K562 (cell line): Measurements from ENCODE around the gene ACVR2B. TPM values are rescaled to one million over a fixed set of nuclear protein-coding genes. Genes with fewer than 3 reads are reported as not detected.

Source experiments
- ATAC-seq: fragments of 200-7000 bp; cut with Tn5 transposase; 3 replicates; pipeline ENCODE4 v1.9.1; 2020; ENCODE audit warnings: moderate library complexity
- BruUV-seq: library from RNA; stranded (reverse); fragments of 400-500 nt; replicated peaks from 2 replicates; lab custom pipeline; 2021; lab: Mats Ljungman, UMichigan
- CTCF ChIA-PET: fragments of 300-600 bp; formaldehyde crosslinking; extraction: SDS; loops from one replicate; lab custom pipeline; 2021; ENCODE audit warnings: low intra/inter-chr PET ratio; lab: Yijun Ruan, JAX
- POLR2A ChIA-PET: fragments of 300-600, 350-650 bp; sonication (Branson Sonifier 250); formaldehyde crosslinking; extraction: SDS; loops from one replicate; lab custom pipeline; 2021; ENCODE audit warnings: antibody characterized with exemption, inconsistent platforms; lab: Yijun Ruan, JAX
- DNase-seq, 4 experiments: peaks; one replicate each; pipeline versions ENCODE4 v3.0.0 to v3.0.0-alpha.2; 2011 to 2018; ENCODE audit warnings: low spot score in 3 of 4, mixed read lengths in 3 of 4; ENCODE audit errors: extremely low read depth in 1 of 4
- FAIRE-seq: peaks from 2 replicates; lab custom pipeline; 2011; peaks lifted over from hg19 to GRCh38; lab: Jason Lieb, UNC
- H2AFZ ChIP-seq: 2 replicates; pipeline ENCODE4 v1.6.0; 2011; ENCODE audit warnings: low read depth, low read length, control low read depth, inconsistent platforms
- H3K27ac ChIP-seq: fragments of 200-600 bp; 3 replicates; pipeline ENCODE4 v1.8.0; 2011; ENCODE audit warnings: low read depth, mild to moderate bottlenecking, control low read depth, inconsistent platforms, low read length, moderate library complexity, mixed read lengths; ENCODE audit errors: extremely low read depth
- H3K27me3 ChIP-seq, 2 experiments: fragments of 300-600 bp in 1 of 2; 2 replicates in 1 of 2; 3 replicates in 1 of 2; pipeline versions ENCODE4 v1.6.0 to v1.8.0; 2011; ENCODE audit warnings: inconsistent platforms in 2 of 2, low read length in 2 of 2, mild to moderate bottlenecking in 1 of 2, mixed read lengths in 1 of 2, moderate library complexity in 1 of 2; ENCODE audit not compliant: control insufficient read depth in 2 of 2, insufficient read depth in 2 of 2
- H3K36me3 ChIP-seq: fragments of 300-600 bp; 3 replicates; pipeline ENCODE4 v1.8.0; 2011; ENCODE audit warnings: mild to moderate bottlenecking, low read length, inconsistent platforms; ENCODE audit not compliant: control insufficient read depth, insufficient read depth
- H3K4me1 ChIP-seq, 2 experiments: fragments of 200-600 bp in 1 of 2; replicated peaks in 1 of 2; 2 replicates in 1 of 2; 3 replicates in 1 of 2; pipeline versions ENCODE4 v1.5.1 to v1.8.0; 2011; ENCODE audit warnings: inconsistent platforms in 2 of 2, low read length in 2 of 2, mild to moderate bottlenecking in 1 of 2, mixed read lengths in 1 of 2, moderate library complexity in 1 of 2; ENCODE audit not compliant: control insufficient read depth in 2 of 2, insufficient read depth in 2 of 2
- H3K4me2 ChIP-seq: 2 replicates; pipeline ENCODE4 v1.6.1; 2011; ENCODE audit warnings: low read length, control low read depth, inconsistent platforms, mixed read lengths; ENCODE audit not compliant: insufficient read depth
- H3K4me3 ChIP-seq: fragments of 200-600 bp; sonication (generic), shearing (Covaris generic); 2 replicates; pipeline ENCODE4 v1.5.1; 2016; ENCODE audit warnings: control low read depth, inconsistent platforms
- H3K79me2 ChIP-seq: fragments of 200-600 bp; 3 replicates; pipeline ENCODE4 v1.8.0; 2011; ENCODE audit warnings: low read length, inconsistent platforms; ENCODE audit not compliant: control insufficient read depth, insufficient read depth
- H3K9ac ChIP-seq, 2 experiments: 2 replicates each; pipeline versions ENCODE4 v1.6.0 to v1.6.1; 2011; ENCODE audit warnings: low read depth in 2 of 2, low read length in 2 of 2, control low read depth in 1 of 2, inconsistent platforms in 1 of 2, mild to moderate bottlenecking in 1 of 2, mixed read lengths in 1 of 2; ENCODE audit not compliant: insufficient read depth in 1 of 2
- H3K9me1 ChIP-seq: one replicate; pipeline ENCODE4 v1.6.0; 2011; ENCODE audit warnings: inconsistent platforms, mild to moderate bottlenecking, low read length, moderate library complexity; ENCODE audit not compliant: control insufficient read depth, insufficient read depth
- H3K9me3 ChIP-seq: replicated peaks from 2 replicates; pipeline ENCODE4 v1.5.1; 2011; ENCODE audit warnings: low read depth, low read length, inconsistent platforms; ENCODE audit not compliant: control insufficient read depth, insufficient read depth
- H4K20me1 ChIP-seq: replicated peaks from 2 replicates; pipeline ENCODE4 v1.6.1; 2011; ENCODE audit warnings: low read length, inconsistent platforms, mixed read lengths; ENCODE audit not compliant: control insufficient read depth, insufficient read depth
- CEBPG ChIP-seq, 3 experiments: fragments of 200-800 bp in 1 of 3; sonication (Bioruptor generic) in 1 of 3; sonication (generic) in 1 of 3; formaldehyde crosslinking in 1 of 3; IDR thresholded peaks in 2 of 3; conservative IDR thresholded peaks in 1 of 3; 2 replicates each; pipeline versions ENCODE4 v1.6.1 to v1.8.0; 2016 to 2022; ENCODE audit warnings: missing compliant biosample characterization in 2 of 3, missing genetic modification characterization in 2 of 3, mild to moderate bottlenecking in 1 of 3, missing genetic modification reagents in 1 of 3
- MEIS2 ChIP-seq: fragments of 450-650 bp; IDR thresholded peaks from 2 replicates; pipeline ENCODE4 v1.6.1; 2014; ENCODE audit warnings: mild to moderate bottlenecking; ENCODE audit not compliant: partially characterized antibody
- MYBL2 ChIP-seq, 2 experiments: fragments of 450-650 bp in 1 of 2; sonication (generic) in 1 of 2; formaldehyde crosslinking in 1 of 2; IDR thresholded peaks; 2 replicates each; pipeline versions ENCODE4 v1.6.1 to v1.8.1; 2017 to 2022; ENCODE audit warnings: borderline replicate concordance in 1 of 2, inconsistent platforms in 1 of 2, low read depth in 1 of 2, mild to moderate bottlenecking in 1 of 2, missing genetic modification reagents in 1 of 2, moderate library complexity in 1 of 2
- NFYB ChIP-seq: IDR thresholded peaks from 2 replicates; pipeline ENCODE4 v1.6.1; 2011; ENCODE audit warnings: mild to moderate bottlenecking, moderate library complexity; ENCODE audit not compliant: insufficient read length; ENCODE audit errors: extremely low read depth
- SIN3A ChIP-seq, 2 experiments: fragments of 150-350 bp in 1 of 2; IDR thresholded peaks; 2 replicates each; pipeline ENCODE4 v1.6.1; 2011 to 2016; ENCODE audit warnings: borderline replicate concordance in 2 of 2, low read depth in 2 of 2, low read length in 2 of 2, mild to moderate bottlenecking in 2 of 2, moderate library complexity in 2 of 2; ENCODE audit not compliant: control insufficient read depth in 1 of 2
- TAF1 ChIP-seq: IDR thresholded peaks from 2 replicates; pipeline ENCODE4 v1.6.1; 2011; ENCODE audit warnings: mild to moderate bottlenecking, low read length, moderate library complexity; ENCODE audit not compliant: insufficient read depth, control insufficient read depth, severe bottlenecking; ENCODE audit errors: extremely low read depth
- WGBS: fragments of 100-300 bp; shearing (Covaris generic); methylation state at CpG from one replicate; pipeline ENCODE4 v1.1.6; 2016; ENCODE audit warnings: low coverage, mixed read lengths; ENCODE audit not compliant: insufficient coverage; ENCODE audit errors: missing lambda C conversion rate; 5-methylcytosine and 5-hydroxymethylcytosine counted together
- in situ Hi-C: fragments of 300-500 bp; cut with MboI; formaldehyde crosslinking; loops from 4 replicates; pipeline ENCODE4 v1.15.0; 2018; ENCODE audit warnings: inconsistent platforms, mixed read lengths
- intact Hi-C: fragments of 100-400 bp; cut with micrococcal nuclease; formaldehyde crosslinking; loops from 2 replicates; pipeline ENCODE4 v1.14.2; 2022
- polyA plus RNA-seq, 8 experiments: library from polyadenylated mRNA; depleted of rRNA in 4 of 8; stranded (reverse) in 5 of 8; unstranded in 3 of 8; fragments of >200 nt; fragmentation: Nextera tagmentation in 2 of 8; fragmentation: Illumina TruSeq in 1 of 8; extraction: Ambion mirVana in 2 of 8; extraction: Trizol in 1 of 8; gene quantifications; 2 replicates each; pipeline versions ENCODE4 v1.2.1 to v1.2.3, GENCODE V29; 2011 to 2014; ENCODE audit warnings: inconsistent platforms in 1 of 8, missing spikeins in 1 of 8
- total RNA-seq, 7 experiments: library from RNA; depleted of rRNA in 6 of 7; stranded (reverse); fragments of >200 nt in 6 of 7; fragmentation: Illumina TruSeq in 2 of 7; extraction: Trizol in 2 of 7; gene quantifications; 2 replicates each; pipeline versions ENCODE4 v1.2.1 to v1.2.3, GENCODE V29; 2011 to 2021; ENCODE audit warnings: low replicate concordance in 1 of 7
- TF ChIP-seq, protein P1 (sequence below), 2 experiments: IDR thresholded peaks in 1 of 2; conservative IDR thresholded peaks in 1 of 2; 2 replicates each; pipeline ENCODE4 v1.6.1; 2016; ENCODE audit warnings: low read depth in 2 of 2, mild to moderate bottlenecking in 1 of 2, missing compliant biosample characterization in 1 of 2, missing genetic modification characterization in 1 of 2, moderate library complexity in 1 of 2
- TF ChIP-seq, protein P2 (sequence below): sonication (generic); IDR thresholded peaks from 2 replicates; pipeline ENCODE4 v1.6.1; 2016
- TF ChIP-seq, protein P3 (sequence below): fragments of 250-450 bp; sonication (Bioruptor Pico); IDR thresholded peaks from 2 replicates; pipeline ENCODE4 v1.4.0; 2020

The ACVR2B gene
- total and polyA plus RNA-seq, 9 of the 15 experiments (the other 6 are each of a cell fraction or from before 2014, with no cell fraction given), result 1.8 to 23.7 (median 7.1) TPM

DNA sequence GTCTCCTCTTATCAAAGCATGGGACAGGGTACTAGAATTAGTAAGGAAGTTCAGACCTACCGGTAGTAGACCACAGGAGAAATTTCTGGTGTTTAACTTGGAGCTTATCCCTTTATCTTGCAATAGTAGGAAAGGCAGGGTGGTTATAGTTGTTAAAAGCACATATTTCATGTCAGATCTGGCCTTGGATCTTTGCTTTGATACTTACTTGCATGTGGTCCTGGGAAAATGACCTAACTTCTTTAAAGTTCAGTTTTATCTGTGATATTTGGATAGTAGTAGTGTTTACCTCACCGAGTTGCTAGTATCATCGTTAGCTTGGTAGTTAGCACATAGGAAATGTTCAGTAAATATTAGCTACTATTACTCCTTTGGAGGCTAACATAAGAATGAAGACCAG is 57.9 kb downstream of the ACVR2B start:
- 45% methylated on average over 3 of the region's 3 CpGs for WGBS
- Histone ChIP-seq H3K36me3 (peaks cover 24% of the 10 kb centered on the region), H3K9me3 (no peaks in the 10 kb centered on the region), H3K27ac (no peak overlapping the region), H4K20me1 (no peaks in the 10 kb centered on the region), H3K9ac (no peak overlapping the region), H3K9me1 (no peaks in the 10 kb centered on the region), H3K79me2 (no peaks in the 10 kb centered on the region), H3K4me2 (no peak overlapping the region), H3K4me1 (no peaks in the 10 kb centered on the region), H2AFZ (no peak overlapping the region), H3K4me3 (no peak overlapping the region), H3K27me3 (no peaks in the 10 kb centered on the region)
- intact Hi-C loops, result no loop called here
- CTCF ChIA-PET, result no interaction called here
- no TSS peak for BruUV-seq
- no peak for DNase-seq
- no peak for ATAC-seq
- in situ Hi-C loops, result no loop called here
- no peak for FAIRE-seq
- POLR2A ChIA-PET, result interaction anchor here (1.0 to 1.1 kb wide), 2 partner anchors 21 to 102 kb away, joined by 3 to 5 read pairs; no protein-coding TSS in a partner anchor
- TF ChIP-seq, protein P1, sequence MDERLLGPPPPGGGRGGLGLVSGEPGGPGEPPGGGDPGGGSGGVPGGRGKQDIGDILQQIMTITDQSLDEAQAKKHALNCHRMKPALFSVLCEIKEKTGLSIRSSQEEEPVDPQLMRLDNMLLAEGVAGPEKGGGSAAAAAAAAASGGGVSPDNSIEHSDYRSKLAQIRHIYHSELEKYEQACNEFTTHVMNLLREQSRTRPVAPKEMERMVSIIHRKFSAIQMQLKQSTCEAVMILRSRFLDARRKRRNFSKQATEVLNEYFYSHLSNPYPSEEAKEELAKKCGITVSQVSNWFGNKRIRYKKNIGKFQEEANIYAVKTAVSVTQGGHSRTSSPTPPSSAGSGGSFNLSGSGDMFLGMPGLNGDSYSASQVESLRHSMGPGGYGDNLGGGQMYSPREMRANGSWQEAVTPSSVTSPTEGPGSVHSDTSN (CRISPR knock-in tag; IDR thresholded peaks at IDR 0.05; ENCODE audit: low read depth), result no peak
- TF ChIP-seq, protein P1 (tag; conservative IDR thresholded peaks at IDR 0.05; ENCODE audit: low read depth), result 0 out of 2 replicates have a peak, but pooled peaks have one; percentile 36
- TF ChIP-seq SIN3A (IDR thresholded peaks at IDR 0.05; ENCODE audit: borderline replicate concordance in 2 of 2, control insufficient read depth in 1 of 2, low read depth in 2 of 2, low read length in 2 of 2) (no peak), MYBL2 (IDR thresholded peaks at IDR 0.05; ENCODE audit: low read depth) (no peak), MYBL2 (CRISPR knock-in tag; IDR thresholded peaks at IDR 0.05; ENCODE audit: borderline replicate concordance) (no peak), NFYB (no peak), TAF1 (no peak), CEBPG (CRISPR knock-in tag; IDR thresholded peaks at IDR 0.05) (no peak), CEBPG (tag; conservative IDR thresholded peaks at IDR 0.05 in 1 of 2, IDR thresholded peaks at IDR 0.05 in 1 of 2) (0 out of 4 replicates have a peak, but pooled peaks of 1 of the 2 experiments have one; percentile 10), MEIS2 (peak; percentile 74)
- TF ChIP-seq, protein P2, sequence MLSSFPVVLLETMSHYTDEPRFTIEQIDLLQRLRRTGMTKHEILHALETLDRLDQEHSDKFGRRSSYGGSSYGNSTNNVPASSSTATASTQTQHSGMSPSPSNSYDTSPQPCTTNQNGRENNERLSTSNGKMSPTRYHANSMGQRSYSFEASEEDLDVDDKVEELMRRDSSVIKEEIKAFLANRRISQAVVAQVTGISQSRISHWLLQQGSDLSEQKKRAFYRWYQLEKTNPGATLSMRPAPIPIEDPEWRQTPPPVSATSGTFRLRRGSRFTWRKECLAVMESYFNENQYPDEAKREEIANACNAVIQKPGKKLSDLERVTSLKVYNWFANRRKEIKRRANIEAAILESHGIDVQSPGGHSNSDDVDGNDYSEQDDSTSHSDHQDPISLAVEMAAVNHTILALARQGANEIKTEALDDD, result peak; percentile 74; the same call in 1 of the 2 replicates
- TF ChIP-seq, protein P3, sequence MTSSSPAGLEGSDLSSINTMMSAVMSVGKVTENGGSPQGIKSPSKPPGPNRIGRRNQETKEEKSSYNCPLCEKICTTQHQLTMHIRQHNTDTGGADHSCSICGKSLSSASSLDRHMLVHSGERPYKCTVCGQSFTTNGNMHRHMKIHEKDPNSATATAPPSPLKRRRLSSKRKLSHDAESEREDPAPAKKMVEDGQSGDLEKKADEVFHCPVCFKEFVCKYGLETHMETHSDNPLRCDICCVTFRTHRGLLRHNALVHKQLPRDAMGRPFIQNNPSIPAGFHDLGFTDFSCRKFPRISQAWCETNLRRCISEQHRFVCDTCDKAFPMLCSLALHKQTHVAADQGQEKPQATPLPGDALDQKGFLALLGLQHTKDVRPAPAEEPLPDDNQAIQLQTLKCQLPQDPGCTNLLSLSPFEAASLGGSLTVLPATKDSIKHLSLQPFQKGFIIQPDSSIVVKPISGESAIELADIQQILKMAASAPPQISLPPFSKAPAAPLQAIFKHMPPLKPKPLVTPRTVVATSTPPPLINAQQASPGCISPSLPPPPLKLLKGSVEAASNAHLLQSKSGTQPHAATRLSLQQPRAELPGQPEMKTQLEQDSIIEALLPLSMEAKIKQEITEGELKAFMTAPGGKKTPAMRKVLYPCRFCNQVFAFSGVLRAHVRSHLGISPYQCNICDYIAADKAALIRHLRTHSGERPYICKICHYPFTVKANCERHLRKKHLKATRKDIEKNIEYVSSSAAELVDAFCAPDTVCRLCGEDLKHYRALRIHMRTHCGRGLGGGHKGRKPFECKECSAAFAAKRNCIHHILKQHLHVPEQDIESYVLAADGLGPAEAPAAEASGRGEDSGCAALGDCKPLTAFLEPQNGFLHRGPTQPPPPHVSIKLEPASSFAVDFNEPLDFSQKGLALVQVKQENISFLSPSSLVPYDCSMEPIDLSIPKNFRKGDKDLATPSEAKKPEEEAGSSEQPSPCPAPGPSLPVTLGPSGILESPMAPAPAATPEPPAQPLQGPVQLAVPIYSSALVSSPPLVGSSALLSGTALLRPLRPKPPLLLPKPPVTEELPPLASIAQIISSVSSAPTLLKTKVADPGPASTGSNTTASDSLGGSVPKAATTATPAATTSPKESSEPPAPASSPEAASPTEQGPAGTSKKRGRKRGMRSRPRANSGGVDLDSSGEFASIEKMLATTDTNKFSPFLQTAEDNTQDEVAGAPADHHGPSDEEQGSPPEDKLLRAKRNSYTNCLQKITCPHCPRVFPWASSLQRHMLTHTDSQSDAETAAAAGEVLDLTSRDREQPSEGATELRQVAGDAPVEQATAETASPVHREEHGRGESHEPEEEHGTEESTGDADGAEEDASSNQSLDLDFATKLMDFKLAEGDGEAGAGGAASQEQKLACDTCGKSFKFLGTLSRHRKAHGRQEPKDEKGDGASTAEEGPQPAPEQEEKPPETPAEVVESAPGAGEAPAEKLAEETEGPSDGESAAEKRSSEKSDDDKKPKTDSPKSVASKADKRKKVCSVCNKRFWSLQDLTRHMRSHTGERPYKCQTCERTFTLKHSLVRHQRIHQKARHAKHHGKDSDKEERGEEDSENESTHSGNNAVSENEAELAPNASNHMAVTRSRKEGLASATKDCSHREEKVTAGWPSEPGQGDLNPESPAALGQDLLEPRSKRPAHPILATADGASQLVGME (CRISPR knock-in tag), result no peak
